H9 (cell line): ENCODE measurements around the gene CLIP4. TPM values are rescaled to one million over a fixed set of nuclear protein-coding genes. Genes with fewer than 3 reads are reported as not detected.

ENCODE experiments used
- DNase-seq: peaks from one replicate; pipeline ENCODE4 v3.0.0-alpha.2; 2017
- H2AFZ ChIP-seq: one replicate; pipeline ENCODE4 v1.6.1; 2013; ENCODE audit warnings: mild to moderate bottlenecking, low read length, control low read depth, moderate library complexity
- H2AK5ac ChIP-seq: 2 replicates; pipeline ENCODE4 v1.6.1; 2013; ENCODE audit warnings: low read length, control low read depth, mixed read lengths; ENCODE audit not compliant: insufficient read length
- H2BK120ac ChIP-seq: one replicate; pipeline ENCODE4 v1.6.1; 2013; ENCODE audit warnings: low read depth, mild to moderate bottlenecking, low read length, control low read depth, inconsistent platforms; ENCODE audit not compliant: poor library complexity, severe bottlenecking
- H2BK12ac ChIP-seq: 2 replicates; pipeline ENCODE4 v1.6.1; 2013; ENCODE audit warnings: low read length, control low read depth, mixed read lengths, low read depth; ENCODE audit not compliant: insufficient read length
- H2BK15ac ChIP-seq: 2 replicates; pipeline ENCODE4 v1.6.1; 2013; ENCODE audit warnings: low read depth, low read length, control low read depth
- H2BK20ac ChIP-seq: one replicate; pipeline ENCODE4 v1.6.1; 2013; ENCODE audit warnings: low read depth, mild to moderate bottlenecking, low read length, control low read depth, inconsistent platforms; ENCODE audit not compliant: poor library complexity, severe bottlenecking
- H2BK5ac ChIP-seq: 2 replicates; pipeline ENCODE4 v1.6.1; 2013; ENCODE audit warnings: low read length, control low read depth, mixed read lengths; ENCODE audit not compliant: insufficient read length
- H3K14ac ChIP-seq: 2 replicates; pipeline ENCODE4 v1.6.1; 2013; ENCODE audit warnings: low read length, control low read depth; ENCODE audit not compliant: insufficient read depth
- H3K18ac ChIP-seq: 2 replicates; pipeline ENCODE4 v1.6.1; 2013; ENCODE audit warnings: low read depth, mild to moderate bottlenecking, mixed read lengths, low read length, control low read depth; ENCODE audit not compliant: insufficient read length
- H3K23ac ChIP-seq: 2 replicates; pipeline ENCODE4 v1.6.1; 2013; ENCODE audit warnings: low read length, control low read depth, mixed read lengths, low read depth; ENCODE audit not compliant: insufficient read length
- H3K23me2 ChIP-seq: 2 replicates; pipeline ENCODE4 v1.6.1; 2013; ENCODE audit warnings: low read depth, mild to moderate bottlenecking, mixed read lengths, low read length, control low read depth; ENCODE audit not compliant: insufficient read length, poor library complexity, severe bottlenecking
- H3K27ac ChIP-seq: 2 replicates; pipeline ENCODE4 v1.5.1; 2013; ENCODE audit warnings: low read length, control low read depth, mixed read lengths, low read depth; ENCODE audit not compliant: insufficient read length
- H3K27me3 ChIP-seq: 2 replicates; pipeline ENCODE4 v1.6.1; 2013; ENCODE audit warnings: low read length, control low read depth, inconsistent platforms; ENCODE audit not compliant: insufficient read depth
- H3K4ac ChIP-seq: 2 replicates; pipeline ENCODE4 v1.6.1; 2013; ENCODE audit warnings: low read depth, mild to moderate bottlenecking, control low read depth, inconsistent platforms, low read length, moderate library complexity
- H3K4me1 ChIP-seq: 2 replicates; pipeline ENCODE4 v1.6.1; 2013; ENCODE audit warnings: low read length, control low read depth, inconsistent platforms; ENCODE audit not compliant: insufficient read depth
- H3K4me2 ChIP-seq: 2 replicates; pipeline ENCODE4 v1.6.1; 2013; ENCODE audit warnings: low read length, control low read depth, mixed read lengths; ENCODE audit not compliant: insufficient read length, insufficient read depth
- H3K56ac ChIP-seq: 2 replicates; pipeline ENCODE4 v1.6.1; 2013; ENCODE audit warnings: low read depth, mild to moderate bottlenecking, mixed read lengths, low read length, control low read depth; ENCODE audit not compliant: insufficient read length
- H3K79me1 ChIP-seq: 2 replicates; pipeline ENCODE4 v1.6.1; 2013; ENCODE audit warnings: low read depth, mild to moderate bottlenecking, moderate library complexity, low read length, control low read depth, inconsistent platforms; ENCODE audit not compliant: insufficient read depth, poor library complexity, severe bottlenecking
- H3K79me2 ChIP-seq: 2 replicates; pipeline ENCODE4 v1.6.1; 2013; ENCODE audit warnings: low read length, control low read depth, inconsistent platforms; ENCODE audit not compliant: insufficient read depth
- H3K9ac ChIP-seq: 2 replicates; pipeline ENCODE4 v1.6.1; 2013; ENCODE audit warnings: low read length, control low read depth, mixed read lengths; ENCODE audit not compliant: insufficient read length; ENCODE audit errors: extremely low read depth
- H3K9me3 ChIP-seq: one replicate; pipeline ENCODE4 v1.6.1; 2013; ENCODE audit warnings: low read depth, low read length, inconsistent platforms; ENCODE audit not compliant: control insufficient read depth
- H3T11ph ChIP-seq: one replicate; pipeline ENCODE4 v1.6.1; 2013; ENCODE audit warnings: mild to moderate bottlenecking, low read length, control low read depth, inconsistent platforms
- H4K20me1 ChIP-seq: one replicate; pipeline ENCODE4 v1.6.1; 2013; ENCODE audit not compliant: control insufficient read depth, insufficient read length, insufficient read depth
- H4K5ac ChIP-seq: 2 replicates; pipeline ENCODE4 v1.6.1; 2013; ENCODE audit warnings: low read depth, mild to moderate bottlenecking, mixed read lengths, low read length, control low read depth; ENCODE audit not compliant: insufficient read length
- H4K8ac ChIP-seq: replicated peaks from 2 replicates; pipeline ENCODE4 v1.6.1; 2013; ENCODE audit warnings: low read length, control low read depth, mixed read lengths, low read depth; ENCODE audit not compliant: insufficient read length
- H4K91ac ChIP-seq: 2 replicates; pipeline ENCODE4 v1.6.1; 2013; ENCODE audit warnings: low read depth, mild to moderate bottlenecking, moderate library complexity, mixed read lengths, low read length, control low read depth; ENCODE audit not compliant: insufficient read length
- H3K27ac Mint-ChIP-seq, 3 experiments: 2 replicates in 2 of 3; 3 replicates in 1 of 3; pipeline ENCODE4 v1.8.0; 2020 to 2021; ENCODE audit warnings: mixed read lengths in 3 of 3, mild to moderate bottlenecking in 1 of 3, moderate library complexity in 1 of 3
- H3K27me3 Mint-ChIP-seq: 2 replicates; pipeline ENCODE4 v1.8.0; 2021; ENCODE audit warnings: low read depth, mild to moderate bottlenecking, moderate library complexity, mixed read lengths
- H3K36me3 Mint-ChIP-seq, 3 experiments: 2 replicates in 2 of 3; 3 replicates in 1 of 3; pipeline ENCODE4 v1.8.0; 2020 to 2021; ENCODE audit warnings: low read depth in 3 of 3, mixed read lengths in 3 of 3; ENCODE audit not compliant: insufficient read depth in 1 of 3
- H3K4me1 Mint-ChIP-seq, 2 experiments: 2 replicates each; pipeline ENCODE4 v1.8.0; 2020; ENCODE audit warnings: mixed read lengths in 2 of 2
- H3K4me3 Mint-ChIP-seq, 2 experiments: 2 replicates in 1 of 2; 3 replicates in 1 of 2; pipeline ENCODE4 v1.8.0; 2020 to 2021; ENCODE audit warnings: mild to moderate bottlenecking in 2 of 2, mixed read lengths in 2 of 2, moderate library complexity in 1 of 2
- H3K9me3 Mint-ChIP-seq, 2 experiments: 2 replicates in 1 of 2; 3 replicates in 1 of 2; pipeline ENCODE4 v1.8.0; 2020; ENCODE audit warnings: mild to moderate bottlenecking in 2 of 2, mixed read lengths in 2 of 2, moderate library complexity in 1 of 2
- WGBS: extraction: QIAGEN DNeasy Blood & Tissue Kit; methylation state at CpG from one replicate; pipeline ENCODE4 v1.1.7; 2013; ENCODE audit warnings: missing lambda C conversion rate, low lambda C conversion rate, mixed read lengths; ENCODE audit not compliant: insufficient read length; ENCODE audit errors: extremely low coverage; 5-methylcytosine and 5-hydroxymethylcytosine counted together
- total RNA-seq: library from RNA; stranded (reverse); gene quantifications from 2 replicates; pipeline ENCODE4 v1.2.1, GENCODE V29; 2021
- TF ChIP-seq, protein P1 (sequence below): fragments of 200-600 bp; sonication (generic); conservative IDR thresholded peaks from 3 replicates; pipeline ENCODE4 v1.8.0; 2021; ENCODE audit warnings: antibody characterized with exemption, mild to moderate bottlenecking

The CLIP4 gene
- total RNA-seq, 1 experiment from 2014 or later = 0.66 TPM

DNA sequence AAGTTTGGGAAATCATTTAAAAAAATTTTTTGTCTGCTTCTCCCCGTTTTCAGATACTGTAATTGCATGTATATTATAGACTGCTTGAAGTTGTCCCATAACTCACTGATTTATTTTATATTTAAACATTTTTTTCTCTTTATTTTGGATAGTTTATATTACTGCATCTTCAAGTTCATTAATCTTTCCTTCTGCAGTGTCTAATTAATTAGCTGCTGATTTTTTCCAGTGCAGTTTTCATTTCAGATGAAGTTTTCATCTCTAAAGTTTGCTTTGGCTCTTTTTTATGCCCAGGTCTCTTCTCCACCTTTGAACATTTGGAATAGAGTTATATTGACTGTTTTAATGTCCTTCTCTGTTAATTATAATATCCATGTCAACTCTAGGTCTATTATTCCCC lies 9.3 kb downstream of the CLIP4 start:
- Histone ChIP-seq H2BK15ac (no peak overlapping the region), H4K8ac (no peak overlapping the region), H3K9ac (no peak overlapping the region), H3K4ac (no peak overlapping the region), H3K4me2 (no peak overlapping the region), H3K56ac (no peak overlapping the region), H3K9me3 (no peaks in the 10 kb centered on the region), H4K20me1 (no peaks in the 10 kb centered on the region), H3K79me2 (no peaks in the 10 kb centered on the region), H2AK5ac (no peak overlapping the region), H3K14ac (no peak overlapping the region), H3K27ac (no peak overlapping the region), H3K4me1 (no peaks in the 10 kb centered on the region), H2BK5ac (no peak overlapping the region), H3K27me3 (no peaks in the 10 kb centered on the region), H3T11ph (no peak overlapping the region), H2BK20ac (no peak overlapping the region), H2BK120ac (no peak overlapping the region), H3K23me2 (no peaks in the 10 kb centered on the region), H4K5ac (no peak overlapping the region), H4K91ac (no peak overlapping the region), H2BK12ac (no peak overlapping the region), H2AFZ (no peak overlapping the region), H3K18ac (no peak overlapping the region), H3K79me1 (no peaks in the 10 kb centered on the region), H3K23ac (no peak overlapping the region)
- TF ChIP-seq, protein P1, sequence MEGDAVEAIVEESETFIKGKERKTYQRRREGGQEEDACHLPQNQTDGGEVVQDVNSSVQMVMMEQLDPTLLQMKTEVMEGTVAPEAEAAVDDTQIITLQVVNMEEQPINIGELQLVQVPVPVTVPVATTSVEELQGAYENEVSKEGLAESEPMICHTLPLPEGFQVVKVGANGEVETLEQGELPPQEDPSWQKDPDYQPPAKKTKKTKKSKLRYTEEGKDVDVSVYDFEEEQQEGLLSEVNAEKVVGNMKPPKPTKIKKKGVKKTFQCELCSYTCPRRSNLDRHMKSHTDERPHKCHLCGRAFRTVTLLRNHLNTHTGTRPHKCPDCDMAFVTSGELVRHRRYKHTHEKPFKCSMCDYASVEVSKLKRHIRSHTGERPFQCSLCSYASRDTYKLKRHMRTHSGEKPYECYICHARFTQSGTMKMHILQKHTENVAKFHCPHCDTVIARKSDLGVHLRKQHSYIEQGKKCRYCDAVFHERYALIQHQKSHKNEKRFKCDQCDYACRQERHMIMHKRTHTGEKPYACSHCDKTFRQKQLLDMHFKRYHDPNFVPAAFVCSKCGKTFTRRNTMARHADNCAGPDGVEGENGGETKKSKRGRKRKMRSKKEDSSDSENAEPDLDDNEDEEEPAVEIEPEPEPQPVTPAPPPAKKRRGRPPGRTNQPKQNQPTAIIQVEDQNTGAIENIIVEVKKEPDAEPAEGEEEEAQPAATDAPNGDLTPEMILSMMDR = no peak
- H3K27me3 Mint-ChIP-seq = peaks cover 15% of the 10 kb centered on the region
- H3K4me1 Mint-ChIP-seq = peaks cover 1 to 6% of the 10 kb centered on the region in 2 experiments
- peaks cover 3 to 15% (median 5%) of the 10 kb centered on the region in 3 experiments; a peak in 3 of 7 replicates for H3K36me3 Mint-ChIP-seq
- H3K4me3 Mint-ChIP-seq = no peak overlapping the region
- peaks cover 4 to 7% of the 10 kb centered on the region in 2 experiments; a peak in 4 of 5 replicates for H3K9me3 Mint-ChIP-seq
- WGBS = no CpG with 5 or more reads among the region's 1 CpG
- no peak for DNase-seq
- no peak overlapping the region for H3K27ac Mint-ChIP-seq
